Natural killer cell (primary cell): ENCODE data around the gene PLPP4. TPM values are rescaled to one million over a fixed set of nuclear protein-coding genes. Genes with fewer than 3 reads are reported as not detected.

ENCODE experiments used
- ATAC-seq, 3 donors: fragments of 150-1000 bp in 2 of 3; fragments of 200-7000 bp in 1 of 3; cut with Tn5 transposase; 1 replicate in 1 of 3; 2 replicates in 2 of 3; pipeline ENCODE4 v1.10.0; 2021; ENCODE audit warnings: mild to moderate bottlenecking in 2 of 3, moderate library complexity in 2 of 3
- DNase-seq, 2 donors: peaks; one replicate each; pipeline versions ENCODE4 v3.0.0 to v3.0.0-alpha.2; 2013 to 2021; ENCODE audit warnings: mixed read lengths in 1 of 2
- H3K27ac ChIP-seq: one replicate; pipeline ENCODE4 v1.5.1; 2013; ENCODE audit warnings: mild to moderate bottlenecking, low read length
- H3K27me3 ChIP-seq: one replicate; pipeline ENCODE4 v1.6.1; 2013; ENCODE audit warnings: low read length; ENCODE audit not compliant: control insufficient read depth, insufficient read depth
- H3K36me3 ChIP-seq: one replicate; pipeline ENCODE4 v1.6.1; 2013; ENCODE audit warnings: low read length; ENCODE audit not compliant: control insufficient read depth, insufficient read depth
- H3K4me1 ChIP-seq: one replicate; pipeline ENCODE4 v1.6.1; 2013; ENCODE audit warnings: low read length; ENCODE audit not compliant: control insufficient read depth, insufficient read depth
- H3K4me3 ChIP-seq: one replicate; pipeline ENCODE4 v1.5.1; 2013; ENCODE audit warnings: low read length
- H3K9me3 ChIP-seq: one replicate; pipeline ENCODE4 v1.6.1; 2013; ENCODE audit warnings: low read length; ENCODE audit not compliant: control insufficient read depth, insufficient read depth
- H3K27ac Mint-ChIP-seq, 2 donors: one replicate each; pipeline ENCODE4 v1.8.0; 2022; ENCODE audit warnings: mild to moderate bottlenecking in 2 of 2, mixed read lengths in 2 of 2, moderate library complexity in 1 of 2
- H3K27me3 Mint-ChIP-seq, 2 donors: one replicate each; pipeline ENCODE4 v1.8.0; 2022; ENCODE audit warnings: low read depth in 2 of 2, mixed read lengths in 2 of 2
- H3K36me3 Mint-ChIP-seq: one replicate; pipeline ENCODE4 v1.8.0; 2022; ENCODE audit warnings: mixed read lengths
- H3K4me1 Mint-ChIP-seq, 2 donors: one replicate each; pipeline ENCODE4 v1.8.0; 2022; ENCODE audit warnings: mixed read lengths in 2 of 2
- H3K4me3 Mint-ChIP-seq: one replicate; pipeline ENCODE4 v1.8.0; 2022; ENCODE audit warnings: mild to moderate bottlenecking, moderate library complexity, mixed read lengths
- H3K9me3 Mint-ChIP-seq, 2 donors: one replicate each; pipeline ENCODE4 v1.8.0; 2022; ENCODE audit warnings: mixed read lengths in 2 of 2
- WGBS: methylation state at CpG from one replicate; pipeline ENCODE4 v1.1.7; 2013; ENCODE audit warnings: missing lambda C conversion rate; ENCODE audit not compliant: insufficient coverage; 5-methylcytosine and 5-hydroxymethylcytosine counted together
- intact Hi-C: fragments of 100-400 bp; cut with micrococcal nuclease; formaldehyde crosslinking; loops from one replicate; pipeline ENCODE4 v1.14.2; 2022
- total RNA-seq, 4 donors: library from RNA; stranded (reverse); fragments of 120-200 nt in 1 of 4; gene quantifications; one replicate each; pipeline versions ENCODE4 v1.2.3 to v1.2.4, GENCODE V29; 2013 to 2022
- TF ChIP-seq, protein P1 (sequence below): fragments of 200-600 bp; IDR thresholded peaks from one replicate; pipeline ENCODE4 v1.8.0; 2022; ENCODE audit warnings: antibody characterized with exemption

PLPP4 gene
- total RNA-seq, 3 donors from 2014 or later (not counting 1 experiment from before 2014, with no cell fraction given) = not detected

DNA sequence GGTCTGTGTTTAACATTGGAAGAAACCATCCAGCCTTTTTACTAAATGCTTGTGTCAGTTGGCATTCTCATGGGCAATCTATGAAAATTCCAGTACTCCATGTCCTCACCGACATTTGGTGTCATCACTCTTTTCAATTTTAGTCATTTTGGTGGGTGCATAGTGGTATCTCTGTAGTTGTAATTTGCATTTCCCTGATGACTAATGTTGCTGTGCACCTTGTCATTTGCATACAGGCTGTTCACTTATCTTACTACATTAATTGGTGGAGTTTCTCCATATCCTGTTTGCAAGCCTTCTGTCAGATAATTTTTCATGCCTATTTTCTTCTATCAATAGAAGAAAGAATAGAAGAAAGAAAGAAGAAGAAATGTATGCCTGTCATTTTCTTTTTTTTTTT, 73.7 kb downstream of the PLPP4 start:
- 73% methylated on average over 1 of the region's 1 CpG for WGBS

DNA sequence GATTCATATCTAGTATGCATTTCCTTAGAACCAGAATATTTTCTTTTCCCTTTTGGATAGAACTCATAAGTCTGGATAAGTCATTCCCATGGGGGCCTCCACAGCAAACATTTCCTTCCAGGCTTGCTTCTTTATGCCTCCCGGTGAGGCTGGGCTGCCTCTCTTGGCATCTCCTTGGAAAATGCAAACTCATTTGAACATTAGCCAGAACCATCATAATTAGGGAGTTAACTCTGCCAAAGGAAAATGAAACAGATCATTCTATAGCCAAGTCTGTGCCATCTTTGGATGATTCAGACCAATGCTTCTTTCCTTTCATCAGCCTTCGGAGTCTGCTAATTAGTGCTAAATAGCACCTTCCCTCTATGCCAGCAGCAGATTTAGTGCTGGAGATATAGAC, 81.1 kb downstream of the PLPP4 start:
- DNase-seq (no peak), ATAC-seq (no peak)
- Histone ChIP-seq H3K27me3 (peaks cover 5% of the 10 kb centered on the region), H3K4me1 (no peaks in the 10 kb centered on the region), H3K4me3 (no peak overlapping the region), H3K36me3 (no peaks in the 10 kb centered on the region), H3K27ac (no peak overlapping the region), H3K9me3 (no peaks in the 10 kb centered on the region)
- TF ChIP-seq, protein P1, sequence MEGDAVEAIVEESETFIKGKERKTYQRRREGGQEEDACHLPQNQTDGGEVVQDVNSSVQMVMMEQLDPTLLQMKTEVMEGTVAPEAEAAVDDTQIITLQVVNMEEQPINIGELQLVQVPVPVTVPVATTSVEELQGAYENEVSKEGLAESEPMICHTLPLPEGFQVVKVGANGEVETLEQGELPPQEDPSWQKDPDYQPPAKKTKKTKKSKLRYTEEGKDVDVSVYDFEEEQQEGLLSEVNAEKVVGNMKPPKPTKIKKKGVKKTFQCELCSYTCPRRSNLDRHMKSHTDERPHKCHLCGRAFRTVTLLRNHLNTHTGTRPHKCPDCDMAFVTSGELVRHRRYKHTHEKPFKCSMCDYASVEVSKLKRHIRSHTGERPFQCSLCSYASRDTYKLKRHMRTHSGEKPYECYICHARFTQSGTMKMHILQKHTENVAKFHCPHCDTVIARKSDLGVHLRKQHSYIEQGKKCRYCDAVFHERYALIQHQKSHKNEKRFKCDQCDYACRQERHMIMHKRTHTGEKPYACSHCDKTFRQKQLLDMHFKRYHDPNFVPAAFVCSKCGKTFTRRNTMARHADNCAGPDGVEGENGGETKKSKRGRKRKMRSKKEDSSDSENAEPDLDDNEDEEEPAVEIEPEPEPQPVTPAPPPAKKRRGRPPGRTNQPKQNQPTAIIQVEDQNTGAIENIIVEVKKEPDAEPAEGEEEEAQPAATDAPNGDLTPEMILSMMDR = no peak
- peaks cover 2 to 6% of the 10 kb centered on the region in 2 donors for H3K9me3 Mint-ChIP-seq
- H3K36me3 Mint-ChIP-seq = peaks cover 6% of the 10 kb centered on the region
- intact Hi-C loops = no loop called here
- H3K27me3 Mint-ChIP-seq = peaks cover 24 to 38% of the 10 kb centered on the region in 2 donors
- 95% methylated on average over 2 of the region's 2 CpGs for WGBS
- no peak overlapping the region for H3K4me3 Mint-ChIP-seq
- no peak overlapping the region for H3K27ac Mint-ChIP-seq
- H3K4me1 Mint-ChIP-seq = no peaks in the 10 kb centered on the region

More for the DNA sequence above, 73.7 kb downstream of the PLPP4 start:
- no peak overlapping the region for H3K4me3 ChIP-seq
- ATAC-seq (no peak), DNase-seq (no peak)
- H3K27ac Mint-ChIP-seq = no peak overlapping the region
- no peak overlapping the region for H3K27ac ChIP-seq
- TF ChIP-seq, protein P1 = no peak
- intact Hi-C loops = no loop called here
- H3K36me3 Mint-ChIP-seq = peaks cover 4% of the 10 kb centered on the region
- H3K9me3 Mint-ChIP-seq = peaks cover 2 to 6% of the 10 kb centered on the region in 2 donors
- H3K9me3 ChIP-seq = no peaks in the 10 kb centered on the region
- no peaks in the 10 kb centered on the region for H3K36me3 ChIP-seq
- peaks cover 21 to 37% of the 10 kb centered on the region in 2 donors for H3K27me3 Mint-ChIP-seq
- H3K4me3 Mint-ChIP-seq = no peak overlapping the region
- peaks cover 5% of the 10 kb centered on the region for H3K27me3 ChIP-seq
- H3K4me1 ChIP-seq = no peaks in the 10 kb centered on the region
- H3K4me1 Mint-ChIP-seq = no peaks in the 10 kb centered on the region

DNA sequence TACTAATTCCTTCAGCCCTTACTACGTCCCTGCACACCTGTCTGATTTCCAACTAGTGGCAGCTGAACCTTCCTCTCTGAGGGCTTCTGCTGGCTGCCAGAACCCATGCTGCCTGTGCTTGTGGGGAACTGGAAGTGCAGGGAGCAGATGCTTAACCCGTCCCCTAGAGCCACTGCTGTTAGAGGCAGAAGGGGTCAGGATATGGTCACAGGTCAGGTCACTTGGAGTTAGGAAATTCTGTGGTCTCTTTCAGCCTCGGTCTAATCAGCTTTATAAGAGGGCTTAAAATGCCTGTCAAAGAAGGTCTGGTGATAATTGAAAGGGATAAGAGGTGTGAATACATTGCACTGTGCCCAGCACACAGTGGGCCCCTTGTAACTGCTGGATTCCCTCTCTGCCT, 82.0 kb downstream of the PLPP4 start:
- intact Hi-C loops = no loop called here
- no peak overlapping the region for H3K27ac ChIP-seq
- Mint-ChIP-seq H3K36me3 (peaks cover 6% of the 10 kb centered on the region), H3K9me3 (peaks cover 2 to 6% of the 10 kb centered on the region in 2 donors), H3K27me3 (peaks cover 20 to 30% of the 10 kb centered on the region in 2 donors), H3K4me1 (no peaks in the 10 kb centered on the region), H3K4me3 (no peak overlapping the region), H3K27ac (no peak overlapping the region)
- H3K36me3 ChIP-seq = no peaks in the 10 kb centered on the region
- TF ChIP-seq, protein P1 = no peak
- no peaks in the 10 kb centered on the region for H3K9me3 ChIP-seq
- ATAC-seq = no peak
- no peak for DNase-seq
- WGBS = 70% methylated on average over 3 of the region's 3 CpGs
- H3K4me3 ChIP-seq = no peak overlapping the region
- H3K4me1 ChIP-seq = no peaks in the 10 kb centered on the region
- peaks cover 5% of the 10 kb centered on the region for H3K27me3 ChIP-seq

DNA sequence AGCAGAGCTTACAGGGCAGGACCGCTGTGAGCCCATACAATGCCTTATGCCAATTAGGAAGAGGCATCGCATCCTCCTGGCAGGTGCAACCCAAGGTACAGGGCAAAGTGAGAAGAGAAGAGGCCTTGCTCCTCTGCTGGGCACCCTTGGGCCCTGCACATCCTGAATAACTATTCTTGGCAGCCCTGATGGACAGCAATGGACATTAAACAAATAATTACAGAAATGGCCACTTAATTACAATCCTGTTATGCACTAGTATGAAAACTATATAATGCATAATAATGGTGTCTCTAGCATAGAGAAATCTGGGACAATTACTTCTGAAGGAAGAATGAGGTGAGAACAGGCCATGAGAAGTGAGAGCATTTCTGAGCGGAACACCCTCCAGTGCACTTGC, 83.5 kb downstream of the PLPP4 start:
- Mint-ChIP-seq H3K27ac (no peak overlapping the region), H3K36me3 (peaks cover 5% of the 10 kb centered on the region), H3K9me3 (no peaks in the 10 kb centered on the region), H3K4me3 (no peak overlapping the region), H3K27me3 (peaks cover 8 to 16% of the 10 kb centered on the region in 2 donors), H3K4me1 (no peaks in the 10 kb centered on the region)
- no peak overlapping the region for H3K4me3 ChIP-seq
- 98% methylated on average over 3 of the region's 3 CpGs for WGBS
- no peaks in the 10 kb centered on the region for H3K36me3 ChIP-seq
- no peaks in the 10 kb centered on the region for H3K4me1 ChIP-seq
- TF ChIP-seq, protein P1 = no peak
- H3K27me3 ChIP-seq = no peaks in the 10 kb centered on the region
- DNase-seq (no peak), ATAC-seq (no peak)
- no peak overlapping the region for H3K27ac ChIP-seq
- intact Hi-C loops = no loop called here
- H3K9me3 ChIP-seq = no peaks in the 10 kb centered on the region
